T-helper 1 cell treated with Interleukin-12 subunit alpha and Interleukin-12 subunit beta and Interleukin-4 antibody, amounts not matched to agents 30 ng/mL and 1 ng/mL, for 36 hours (primary cell): ENCODE data around the gene SLC16A12. TPM values are rescaled to one million over a fixed set of nuclear protein-coding genes. Genes with fewer than 3 reads are reported as not detected.

ENCODE experiments used
- intact Hi-C: fragments of 100-400 bp; cut with micrococcal nuclease; formaldehyde crosslinking; loops from one replicate; pipeline ENCODE4 v1.15.1; 2024
- total RNA-seq: library from RNA; stranded (reverse); gene quantifications from 2 replicates; pipeline ENCODE4 v1.2.3, GENCODE V29; 2022

The SLC16A12 gene
- total RNA-seq, 1 donor from 2014 or later: not detected

- intact Hi-C loops: no loop called here
Observed at GRCh38 chr10:89516149-89516832, 19.1 kb downstream of the SLC16A12 start.

DNA sequence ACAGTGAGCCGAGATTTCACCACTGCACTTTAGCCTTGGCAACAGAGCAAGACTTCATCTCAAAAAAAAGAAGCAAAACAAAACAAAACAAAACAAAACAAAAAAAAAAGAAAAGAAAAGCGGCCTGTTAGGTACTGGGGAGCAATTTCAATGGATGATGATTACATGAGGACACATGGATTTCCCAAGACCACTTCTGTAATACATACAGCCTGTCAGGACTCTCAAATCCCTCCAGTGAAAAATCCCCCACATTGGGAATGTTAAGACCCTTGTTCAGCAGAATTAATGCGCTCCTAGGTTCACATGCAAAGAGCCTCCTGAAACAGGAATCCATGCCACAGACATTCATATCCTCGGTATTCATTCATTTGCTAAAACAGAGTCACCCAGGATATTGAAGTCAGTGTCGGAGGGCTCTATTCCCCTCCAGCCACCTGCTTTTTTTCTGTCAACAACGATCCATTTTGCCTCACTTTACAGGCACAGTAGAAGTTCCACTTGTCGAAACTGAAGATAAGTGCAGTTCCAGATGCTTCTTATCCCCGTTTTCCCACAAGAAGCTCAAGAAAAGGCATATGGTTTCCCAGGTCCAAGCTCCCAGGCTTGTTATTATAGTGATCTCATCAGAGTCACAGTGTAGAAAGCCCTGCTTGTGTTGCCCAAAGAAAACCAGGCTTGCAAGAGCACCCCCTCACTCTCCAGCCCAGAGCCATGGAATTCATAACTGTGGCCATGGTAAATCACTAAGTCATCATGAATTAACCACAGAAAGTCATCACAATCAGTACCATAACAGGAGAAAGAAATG is 20.2 kb downstream of the SLC16A12 start:
- intact Hi-C loops: no loop called here

DNA sequence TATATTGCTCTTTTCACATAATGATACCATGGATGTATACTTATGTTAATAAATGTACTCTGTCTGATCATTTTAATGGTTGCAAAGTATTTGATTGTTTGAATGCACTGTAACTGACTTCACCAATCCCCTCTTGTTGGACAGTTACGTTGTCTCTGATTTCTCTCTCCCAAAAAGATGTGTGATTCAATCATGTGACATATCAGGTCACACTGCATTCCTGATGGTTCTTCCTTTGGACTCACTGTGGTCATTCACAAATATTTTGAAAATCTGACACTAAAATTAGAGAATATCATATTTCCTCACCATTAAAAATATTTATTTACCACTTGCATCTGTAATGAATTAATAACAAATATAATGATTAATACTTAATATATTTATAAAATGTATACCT is 22.2 kb downstream of the SLC16A12 start:
- intact Hi-C loops: no loop called here

GRCh38 chr10:89505640-89506275 is 29.6 kb downstream of the SLC16A12 start:
- intact Hi-C loops: no loop called here

DNA sequence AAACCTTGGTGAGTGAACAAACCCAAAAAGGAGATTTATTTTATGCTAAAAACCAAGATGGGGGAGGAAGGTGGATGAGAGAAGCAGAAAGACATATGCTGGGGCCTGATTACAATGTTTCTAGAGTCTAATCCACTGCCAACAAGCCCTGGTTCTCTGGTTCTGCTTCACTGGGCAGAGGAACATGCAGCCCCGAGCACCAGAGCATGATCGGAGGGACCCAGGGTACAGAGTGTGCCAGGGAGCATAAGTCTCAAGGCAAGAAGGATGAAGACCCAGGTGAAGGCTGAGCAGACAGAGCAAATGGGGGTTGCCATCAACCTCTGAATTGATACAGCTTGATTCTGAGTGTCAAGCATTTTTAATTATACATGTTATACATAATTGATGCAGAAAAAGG is 30.7 kb downstream of the SLC16A12 start:
- intact Hi-C loops: no loop called here

DNA sequence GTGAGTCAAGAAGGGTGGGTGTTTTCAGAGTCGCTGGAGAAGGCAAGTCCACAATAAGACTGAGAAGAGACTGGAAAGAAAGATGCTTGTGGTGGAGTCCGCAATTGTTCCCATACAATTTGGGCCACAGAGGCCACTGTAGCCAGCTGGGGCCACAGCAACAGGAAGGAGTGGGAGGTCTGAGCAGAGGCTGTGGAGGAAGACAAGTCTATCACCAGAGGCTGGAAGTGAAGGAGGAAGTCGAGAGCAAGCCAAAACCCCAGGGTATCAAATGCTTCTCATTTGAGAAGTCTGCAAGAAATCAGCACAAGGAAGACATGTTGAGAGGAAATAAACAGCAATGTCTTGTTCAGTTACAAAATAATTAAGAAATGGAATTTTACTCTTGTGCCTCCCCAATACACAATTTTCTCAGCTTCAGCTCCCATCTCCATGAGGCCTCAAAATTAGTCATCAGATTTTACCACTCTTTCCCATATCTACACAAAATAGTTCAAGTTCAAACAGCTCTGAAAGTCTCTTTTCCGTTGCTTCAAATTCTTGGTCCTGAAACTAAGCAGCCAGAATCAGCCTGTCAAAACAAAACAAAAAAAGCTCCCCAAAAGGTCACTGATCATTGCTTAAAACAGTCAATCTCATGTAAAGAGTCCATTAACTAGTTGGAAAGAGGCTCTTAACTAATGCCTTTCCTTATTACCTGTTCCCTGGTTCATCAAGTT is 31.6 kb downstream of the SLC16A12 start:
- intact Hi-C loops: no loop called here

DNA sequence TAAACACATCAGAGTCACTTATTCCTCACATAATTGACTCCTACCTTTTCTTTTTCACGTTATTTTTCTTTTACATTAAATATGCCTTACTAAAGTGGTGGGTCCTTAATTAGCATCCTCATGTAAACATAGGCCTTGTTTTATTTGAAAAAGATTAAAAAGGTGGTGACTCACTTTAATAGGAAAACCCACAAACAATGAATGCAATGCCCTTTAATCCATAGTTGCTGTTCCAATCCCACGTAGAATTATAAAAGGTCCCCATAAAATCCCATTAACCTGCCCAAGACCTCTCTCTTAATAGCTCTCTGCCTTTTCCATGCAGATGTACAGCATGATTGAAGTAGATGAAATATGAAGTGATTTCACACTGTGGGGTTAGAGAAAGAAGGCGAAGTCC is 32.2 kb downstream of the SLC16A12 start:
- intact Hi-C loops: no loop called here

GRCh38 chr10:89502549-89502948 is 32.8 kb downstream of the SLC16A12 start:
- intact Hi-C loops: no loop called here

GRCh38 chr10:89494575-89494974 is 40.8 kb downstream of the SLC16A12 start:
- intact Hi-C loops: no loop called here

DNA sequence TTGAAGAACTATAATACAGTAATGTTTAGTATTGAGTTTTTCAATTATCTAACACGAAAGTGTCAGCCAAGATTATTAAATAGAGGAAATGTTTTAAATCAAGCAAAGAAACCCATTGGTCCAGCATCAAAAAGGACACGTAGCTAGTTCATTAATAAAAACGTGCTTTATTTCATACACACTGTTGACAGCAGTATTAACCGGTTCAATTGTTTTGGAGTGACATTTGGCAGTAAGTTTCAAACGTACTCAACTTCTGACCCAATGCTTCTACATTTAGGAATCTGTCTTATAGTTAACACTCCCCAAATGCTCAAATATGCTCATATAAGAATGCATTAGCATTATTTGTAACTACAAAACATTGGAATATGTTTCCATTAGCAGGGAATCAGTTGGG is 41.3 kb downstream of the SLC16A12 start:
- intact Hi-C loops: no loop called here

DNA sequence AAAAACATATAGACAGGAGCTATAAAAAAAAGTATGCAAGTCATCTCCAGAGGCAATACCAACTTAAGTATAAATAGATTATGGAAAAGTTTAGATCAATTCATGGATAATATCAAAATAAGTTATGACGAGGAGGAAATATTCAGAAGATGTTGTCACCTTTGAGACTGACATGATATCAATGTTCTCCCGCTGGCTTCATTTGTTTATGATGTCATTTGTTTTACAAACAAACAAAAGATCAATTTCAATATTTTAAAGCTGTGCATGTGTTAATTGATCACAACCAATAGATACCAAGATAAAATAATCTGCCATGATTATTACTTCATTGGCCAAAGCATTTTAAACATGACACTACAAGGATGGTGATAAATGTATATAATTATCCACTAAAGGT is 43.5 kb downstream of the SLC16A12 start:
- intact Hi-C loops: no loop called here

DNA sequence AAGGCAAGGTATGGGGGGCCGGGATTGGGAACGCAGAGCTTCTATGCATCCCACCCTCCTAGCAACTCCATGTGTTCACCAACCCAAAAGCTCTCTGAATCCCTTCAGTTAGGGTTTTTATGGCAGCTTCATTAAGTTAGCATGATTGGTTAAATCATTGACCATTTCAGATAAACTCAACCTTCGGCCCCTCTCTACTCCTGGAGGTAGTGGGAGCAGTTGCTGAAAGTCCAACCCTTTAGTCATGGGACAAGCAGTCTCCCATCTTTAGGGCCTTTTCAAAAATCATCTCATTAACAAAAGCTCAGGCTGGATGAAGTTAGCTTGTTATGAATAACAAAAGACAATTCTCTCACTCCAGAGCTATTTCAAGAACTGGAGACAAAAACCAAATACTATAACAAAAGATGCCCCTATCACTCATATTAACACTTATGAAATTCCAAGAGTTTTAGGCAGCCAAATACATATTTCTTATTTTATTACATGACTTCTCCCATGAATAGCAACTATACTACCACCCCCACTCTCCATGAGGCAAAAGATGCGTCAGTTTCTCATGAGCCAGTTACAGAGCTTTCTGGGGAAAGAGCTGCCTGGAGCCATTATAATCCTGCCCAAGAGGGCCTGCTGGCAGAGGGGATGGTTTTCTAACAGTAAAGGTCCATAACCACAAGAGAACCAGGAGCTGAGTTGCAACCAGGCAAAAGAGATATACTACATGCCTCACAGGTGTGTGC is 44.6 kb downstream of the SLC16A12 start:
- intact Hi-C loops: no loop called here

- intact Hi-C loops: no loop called here
Observed at GRCh38 chr10:89482256-89482655, 53.1 kb downstream of the SLC16A12 start.

GRCh38 chr10:89481662-89482061 is 53.7 kb downstream of the SLC16A12 start:
- intact Hi-C loops: no loop called here

GRCh38 chr10:89479771-89480446 is 55.5 kb downstream of the SLC16A12 start:
- intact Hi-C loops: no loop called here

- intact Hi-C loops: no loop called here
Observed at GRCh38 chr10:89478739-89479654, 56.4 kb downstream of the SLC16A12 start.

GRCh38 chr10:89478085-89478738 is 57.2 kb downstream of the SLC16A12 start:
- intact Hi-C loops: no loop called here

DNA sequence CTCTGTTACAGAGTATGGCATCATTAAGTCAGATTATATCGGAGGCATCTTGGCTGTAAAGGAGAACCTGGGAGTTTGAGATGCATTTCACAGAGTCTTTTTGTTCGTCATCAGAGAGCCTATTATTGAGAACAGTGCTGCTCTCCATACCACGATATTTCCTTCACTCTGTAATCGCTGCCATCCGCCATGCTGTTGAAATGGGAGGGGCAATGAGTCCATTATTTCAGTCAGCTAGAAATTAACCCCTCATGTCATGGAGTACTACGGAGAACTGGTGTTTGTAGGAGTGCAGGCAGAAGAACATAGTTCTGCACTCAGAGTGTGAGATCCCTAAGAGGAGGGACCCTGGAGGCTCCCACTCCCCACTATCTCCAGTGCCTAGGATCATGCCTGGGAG is 59.2 kb downstream of the SLC16A12 start:
- intact Hi-C loops: no loop called here

- intact Hi-C loops: no loop called here
Observed at GRCh38 chr10:89475591-89475998, 59.8 kb downstream of the SLC16A12 start.
